Stimulated activated CD4-positive, alpha-beta T cell treated with anti-CD3 and anti-CD28 coated beads, TNF-alpha, amount 100 ng/mL, for 1 hour (primary cell): ENCODE results near the gene TMEM247.

Experiments
- DNase-seq, 3 donors: peaks; one replicate each; pipeline ENCODE4 v3.0.0-alpha.2; 2020; ENCODE audit warnings: low read depth in 3 of 3, low spot score in 1 of 3

TMEM247 gene

DNA sequence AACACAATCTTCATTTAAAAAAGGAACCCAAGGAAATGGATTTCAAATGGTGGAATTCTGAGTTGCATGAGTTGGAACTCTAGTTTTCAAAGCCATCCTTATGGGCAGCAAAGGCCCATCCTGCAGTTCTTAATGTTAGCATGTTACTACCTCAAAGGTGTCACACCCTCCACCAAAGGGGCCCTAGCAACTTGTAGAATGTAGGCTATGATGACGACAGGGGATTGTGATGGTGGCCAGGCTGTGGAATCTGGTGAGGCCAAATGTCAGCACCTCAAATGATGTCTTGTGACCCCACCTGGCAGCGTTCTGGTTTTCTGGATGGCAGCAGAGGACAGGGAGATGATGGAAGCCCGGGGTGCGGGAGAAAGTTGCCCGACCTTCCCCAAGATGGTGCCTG, at the start of gene TMEM247:
Gene TMEM247 (plus strand): TSS at position 301 of the 400 bp plus-strand sequence.
- no peak for DNase-seq

DNA sequence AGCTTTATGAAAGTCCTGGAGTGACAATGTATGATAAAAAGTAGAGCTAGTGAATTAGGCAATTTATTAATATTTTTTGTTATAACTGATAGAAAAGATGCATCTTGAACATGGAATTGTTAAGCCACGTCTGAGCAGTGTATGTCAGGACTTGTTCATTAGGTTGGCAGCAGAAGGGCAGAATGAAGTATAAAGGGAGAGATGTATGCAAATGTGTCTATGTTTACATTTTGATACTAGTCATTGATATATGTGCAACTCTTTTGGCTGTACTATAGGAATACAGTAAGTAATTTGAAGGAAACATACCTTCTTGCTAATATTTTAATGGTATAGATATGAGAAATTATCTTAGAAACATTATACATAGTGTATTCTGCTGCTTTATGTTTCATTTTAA, 49.0 kb upstream of the TMEM247 start:
- no peak for DNase-seq

DNA sequence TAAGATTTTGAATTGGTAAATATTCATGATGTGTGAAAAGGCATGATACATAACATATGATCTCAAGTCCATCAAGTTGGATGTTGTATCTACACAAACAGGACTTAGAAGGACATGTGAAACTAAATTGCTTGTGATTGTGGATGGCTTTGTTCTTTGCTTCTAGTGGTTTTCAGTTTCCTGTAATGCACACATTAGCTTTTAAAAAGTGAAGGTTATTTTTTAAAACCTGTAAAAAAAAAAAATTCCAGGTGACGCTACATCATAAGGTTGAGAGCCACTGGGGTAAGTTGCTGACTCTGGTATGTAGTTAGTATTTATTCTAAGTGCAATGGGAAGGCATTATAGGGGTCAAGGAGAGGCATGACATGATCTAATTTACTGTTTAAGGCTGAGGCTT, 48.4 kb upstream of the TMEM247 start:
- DNase-seq = no peak

DNA sequence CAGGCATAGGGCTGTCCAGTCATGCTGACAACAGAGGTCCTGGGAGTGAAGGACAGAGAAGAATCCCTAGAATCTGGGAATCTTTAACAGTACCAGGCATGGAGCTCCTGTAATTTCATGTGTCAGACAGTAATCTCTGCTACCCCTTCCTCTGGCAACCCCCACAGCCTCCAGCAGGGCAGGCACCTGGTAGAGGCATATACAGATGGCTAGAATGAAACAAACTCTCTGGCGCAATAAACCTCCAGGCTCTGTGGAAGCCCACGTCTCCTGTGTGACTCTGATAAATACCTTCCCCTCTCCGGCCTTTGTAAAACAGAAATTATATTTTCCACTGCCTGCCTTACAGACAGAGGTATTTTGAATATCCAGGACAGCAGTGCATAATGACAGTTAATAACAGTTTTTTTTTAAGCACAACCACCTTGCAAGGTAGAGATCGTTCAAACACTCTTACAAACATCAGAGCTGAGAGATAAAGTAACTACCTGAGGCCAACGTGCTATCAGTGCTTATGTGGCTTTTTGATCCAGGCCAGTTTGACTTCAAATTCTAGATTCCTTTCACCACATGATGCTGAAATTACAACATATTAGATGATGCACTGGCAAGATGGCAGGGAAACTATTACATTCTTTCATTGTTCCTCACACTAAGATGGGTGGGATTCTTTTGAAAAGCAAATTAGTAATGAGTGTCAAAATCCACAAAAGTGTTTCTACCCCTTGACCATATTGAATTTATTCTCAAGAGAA, 47.7 kb upstream of the TMEM247 start:
- no peak for DNase-seq

DNA sequence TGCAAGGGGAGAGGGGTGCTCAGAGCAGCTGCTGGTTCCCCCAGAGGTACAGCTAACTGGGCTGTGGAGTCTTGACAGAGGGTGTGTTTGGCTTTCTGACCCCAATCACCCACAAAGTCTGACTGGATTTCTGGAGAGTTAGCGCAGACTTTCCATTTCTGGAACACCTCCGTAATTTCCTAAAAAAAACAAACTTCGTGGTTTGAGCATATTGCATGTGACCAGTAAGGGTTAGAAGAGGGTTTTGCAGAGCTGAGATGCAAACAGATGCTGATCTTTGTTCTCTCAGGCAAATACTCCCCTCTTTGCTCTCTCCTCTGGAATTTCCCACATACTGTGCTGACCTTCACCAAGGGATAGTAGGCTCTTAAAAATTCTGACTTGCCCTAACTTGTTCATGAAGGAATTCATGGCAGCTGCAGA, 44.5 kb upstream of the TMEM247 start:
- DNase-seq = no peak

DNA sequence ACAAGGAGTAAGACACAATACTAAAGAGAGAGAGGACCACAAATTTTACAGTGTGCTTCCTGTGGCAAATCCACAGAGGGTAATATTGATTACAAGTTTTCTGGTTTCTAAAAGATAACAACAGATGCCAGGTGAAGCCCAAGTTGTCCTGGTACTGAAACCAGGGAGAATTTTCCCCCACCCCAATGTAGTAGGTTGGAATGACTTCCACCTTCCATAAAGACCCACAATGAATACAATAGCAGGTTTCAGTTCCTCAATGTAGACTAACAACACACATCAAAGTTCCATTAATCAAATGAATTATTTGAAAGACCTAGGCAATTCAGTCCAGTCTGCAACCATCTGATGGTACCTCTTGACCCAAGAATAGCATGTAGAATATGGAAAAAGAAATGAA, 44.0 kb upstream of the TMEM247 start:
- no peak for DNase-seq

DNA sequence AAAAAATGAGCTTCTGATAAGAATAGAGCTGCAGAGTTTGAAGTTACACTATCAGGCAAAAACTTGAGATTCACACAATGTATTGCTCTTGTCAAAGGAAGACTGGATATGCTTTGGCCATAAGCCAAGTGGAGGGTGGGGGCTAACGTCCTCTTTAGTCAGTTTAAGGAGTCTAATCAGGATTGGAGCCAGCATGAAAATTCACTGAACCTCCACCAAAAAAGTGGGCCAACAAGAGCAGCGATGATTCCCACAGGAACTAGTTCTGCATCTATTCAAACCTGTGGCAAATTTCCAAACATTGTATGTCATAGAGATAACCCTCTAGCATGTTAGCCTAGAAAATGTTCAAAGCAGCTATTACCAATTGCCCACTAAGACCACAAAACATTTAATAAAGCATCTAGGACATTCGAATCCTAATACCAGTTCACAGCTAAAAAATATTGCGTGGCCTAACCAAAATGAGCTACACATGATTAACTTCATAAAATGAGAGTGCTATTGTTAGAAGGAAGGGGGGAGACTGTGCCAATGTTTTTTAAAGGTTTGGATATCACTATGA, 43.5 kb upstream of the TMEM247 start:
- no peak for DNase-seq

DNA sequence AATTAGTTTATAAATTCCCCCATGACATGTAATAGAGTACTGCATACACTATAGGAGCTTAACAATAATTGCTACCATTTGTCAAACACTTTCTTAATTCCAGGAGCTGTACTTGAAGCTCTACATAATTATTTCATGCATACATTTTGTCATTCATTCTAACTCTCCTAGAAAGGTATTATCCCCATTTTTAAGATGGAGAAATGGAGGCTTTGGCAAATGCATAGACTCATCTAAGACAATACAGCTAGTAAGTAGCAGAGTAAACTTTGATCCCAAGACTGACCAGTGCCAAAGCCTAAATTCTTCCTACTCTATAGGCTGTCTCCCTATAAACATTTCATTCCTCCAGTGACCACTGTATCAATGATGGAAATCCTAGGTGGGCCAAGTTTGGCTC, 42.6 kb upstream of the TMEM247 start:
- DNase-seq = no peak

DNA sequence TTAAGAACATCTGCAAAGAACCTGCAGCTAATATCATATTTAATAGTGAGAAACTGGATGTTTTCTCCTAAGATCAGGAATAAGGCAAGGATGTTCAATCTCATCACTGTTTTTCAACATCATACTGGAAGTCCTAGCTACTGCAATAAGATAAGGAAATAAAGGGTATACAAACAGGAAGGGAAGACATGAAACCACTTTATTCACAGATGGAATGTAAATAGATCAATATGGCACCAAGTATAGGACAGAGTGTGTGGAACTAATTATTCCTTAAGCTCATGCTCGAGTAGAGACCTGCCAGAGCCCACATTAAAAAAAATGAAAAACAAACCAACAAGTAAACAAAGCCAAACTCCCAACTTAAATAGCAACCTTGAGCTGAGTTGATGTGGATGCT, 41.3 kb upstream of the TMEM247 start:
- DNase-seq = no peak

DNA sequence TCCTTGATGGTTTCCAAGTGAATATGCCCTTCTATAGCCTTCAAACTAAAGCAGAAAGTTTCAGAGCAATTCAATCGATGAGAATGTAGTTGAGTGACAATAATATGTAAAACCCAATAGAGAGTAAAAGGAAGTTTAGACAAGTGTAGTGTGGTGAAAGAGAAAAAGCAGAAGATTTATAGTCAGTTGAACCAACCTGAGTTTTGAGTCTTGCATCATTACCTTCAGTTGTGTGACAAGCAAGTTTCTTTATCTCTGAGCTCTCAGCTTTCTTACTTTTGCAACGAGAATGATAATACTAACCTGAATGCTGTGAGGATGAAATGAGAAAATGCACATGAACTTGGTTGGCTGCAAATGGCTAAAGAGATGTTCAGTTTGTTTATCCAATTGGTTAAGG, 40.6 kb upstream of the TMEM247 start:
- no peak for DNase-seq

DNA sequence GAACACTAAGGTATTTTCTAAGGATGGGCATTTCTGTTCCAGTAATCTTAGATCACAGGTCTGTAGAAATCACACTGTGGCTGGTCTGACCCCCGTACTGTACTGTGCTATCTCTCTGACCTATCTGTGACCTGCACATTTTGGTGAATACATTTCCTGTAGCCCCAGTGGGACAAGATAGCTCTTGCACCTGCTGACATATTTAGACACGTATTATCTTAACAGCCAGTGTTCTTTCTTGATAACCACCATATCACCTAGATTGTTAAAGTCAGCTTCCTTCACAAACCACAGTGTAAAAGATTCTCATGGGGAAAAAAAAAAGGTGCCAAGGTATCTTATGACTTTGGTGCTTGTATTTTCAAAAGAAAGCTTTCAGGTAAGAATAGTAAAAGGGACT, 39.8 kb upstream of the TMEM247 start:
- DNase-seq = no peak

DNA sequence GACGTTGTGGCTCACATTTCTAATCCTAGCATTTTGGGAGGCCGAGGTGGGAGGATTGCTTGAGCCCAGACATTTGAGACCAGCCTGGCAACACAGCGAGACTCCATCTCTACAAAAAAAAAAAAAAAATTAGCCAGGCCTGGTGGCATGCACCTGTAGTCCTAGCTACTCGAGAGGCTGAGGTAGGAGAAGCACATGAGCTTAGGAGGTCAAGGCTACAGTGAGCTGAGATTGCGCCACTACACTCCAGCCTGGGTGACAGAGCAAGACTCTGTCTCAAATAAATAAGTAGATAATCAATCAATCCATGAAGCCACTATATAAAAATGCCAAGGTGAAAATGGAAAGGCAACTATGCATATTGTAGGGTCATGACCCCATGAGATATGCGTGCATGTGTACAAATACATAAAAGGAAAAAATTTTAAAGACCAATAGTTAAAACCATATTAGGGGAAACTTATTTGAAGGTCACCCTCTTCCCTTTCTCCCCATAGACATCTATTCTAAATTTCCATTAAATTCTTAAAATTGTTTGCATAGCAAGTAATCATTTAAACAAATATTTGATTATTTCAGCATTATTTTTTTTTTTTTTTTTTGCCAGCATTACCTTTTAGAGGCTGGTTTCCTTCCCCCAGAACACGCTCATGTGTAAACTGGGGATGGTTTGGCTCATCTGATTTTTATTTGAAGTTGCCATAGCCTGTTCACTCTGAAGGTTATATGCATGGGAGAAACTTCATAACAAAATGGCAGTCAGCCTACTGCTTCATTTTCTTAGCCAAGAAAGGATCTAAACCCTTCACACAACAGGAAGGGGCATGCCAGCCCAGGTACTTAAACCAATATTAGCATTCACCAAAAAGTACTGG, 37.3 kb upstream of the TMEM247 start:
- DNase-seq = no peak

DNA sequence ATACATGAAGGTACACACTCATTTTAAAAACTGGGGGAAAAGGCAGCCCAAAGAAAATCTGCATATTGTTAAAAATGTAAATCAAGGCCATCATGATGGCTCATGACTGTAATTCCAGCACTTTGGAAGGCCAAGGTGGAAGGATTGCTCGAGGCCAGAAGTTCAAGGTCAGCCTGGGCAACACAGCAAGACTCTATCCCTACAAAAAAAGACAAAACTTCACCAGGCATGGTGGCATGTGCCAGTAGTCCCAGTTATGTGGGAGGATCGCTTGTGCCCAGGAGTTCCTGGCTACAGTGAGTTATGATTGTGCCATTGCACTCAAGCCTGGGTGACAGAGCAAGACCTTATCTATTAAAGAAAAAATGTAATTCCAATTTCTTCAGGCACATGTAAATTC, 34.6 kb upstream of the TMEM247 start:
- no peak for DNase-seq

DNA sequence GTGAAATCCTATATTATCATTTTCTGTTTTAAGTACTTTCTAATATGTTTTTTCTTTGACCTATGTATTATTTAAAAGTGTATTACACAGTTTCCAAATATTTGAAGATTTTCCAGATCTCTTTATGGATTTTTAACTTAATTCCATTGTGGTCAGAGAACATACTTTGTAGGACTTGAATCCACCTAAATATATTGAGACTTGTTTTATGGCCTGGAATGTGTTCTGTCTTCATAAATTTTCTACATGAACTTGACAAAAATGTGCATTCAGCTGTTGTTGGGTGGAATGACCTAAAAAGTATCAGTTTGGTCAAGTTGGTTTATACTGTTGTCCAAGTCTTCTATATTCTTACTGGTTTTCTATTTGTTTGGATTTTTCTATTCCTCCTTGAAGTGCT, 33.8 kb upstream of the TMEM247 start:
- no peak for DNase-seq

DNA sequence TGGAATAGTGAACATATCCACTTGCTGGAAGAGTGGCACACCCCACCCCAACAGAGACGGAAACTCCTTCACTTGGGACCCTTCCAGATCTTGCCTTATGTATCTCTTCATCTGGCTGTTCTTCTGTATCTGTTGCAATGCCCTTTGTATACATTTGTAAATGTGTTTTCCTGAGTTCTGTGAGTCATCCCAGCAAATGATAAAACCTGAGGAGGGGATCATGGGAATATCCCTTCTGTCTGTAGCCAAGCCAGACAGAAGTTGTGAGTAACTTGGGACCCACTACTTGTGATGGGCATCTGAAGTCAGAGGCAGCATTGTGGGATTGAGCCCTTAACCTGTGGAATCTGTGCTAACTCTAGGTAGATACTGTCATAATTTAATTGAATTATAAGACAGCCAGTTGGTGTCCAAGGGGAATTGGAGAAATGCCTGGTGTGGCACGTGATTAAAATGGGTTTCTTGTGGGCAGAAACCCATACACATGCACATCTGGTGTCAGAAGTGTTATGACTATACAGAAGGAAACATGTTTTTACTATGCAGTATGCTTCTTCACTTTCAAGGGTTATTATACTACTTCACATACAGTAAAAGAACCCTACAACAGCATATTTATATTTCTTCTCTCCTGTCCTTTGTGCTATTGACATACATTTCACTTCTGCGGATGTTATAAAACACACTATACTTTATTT, 32.3 kb upstream of the TMEM247 start:
- DNase-seq = no peak

DNA sequence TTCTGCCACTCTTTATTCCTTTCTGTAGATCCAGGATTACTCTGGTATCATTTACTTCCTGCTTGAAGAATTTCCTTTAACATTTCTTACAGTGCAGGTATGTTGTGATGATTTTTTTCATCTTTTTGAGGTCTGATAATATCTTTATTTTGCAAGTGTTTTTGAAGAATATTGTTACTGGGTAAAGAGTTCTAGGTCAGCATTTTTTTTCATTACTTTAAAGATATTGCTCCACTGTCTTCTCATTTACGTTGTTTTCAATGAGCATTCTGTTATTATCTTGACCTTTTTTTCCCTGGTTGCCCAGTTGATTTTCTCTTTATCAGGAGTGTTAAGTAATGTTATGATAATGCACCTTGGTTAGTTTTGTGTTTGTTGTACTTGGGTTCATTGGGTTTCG, 31.7 kb upstream of the TMEM247 start:
- no peak for DNase-seq

DNA sequence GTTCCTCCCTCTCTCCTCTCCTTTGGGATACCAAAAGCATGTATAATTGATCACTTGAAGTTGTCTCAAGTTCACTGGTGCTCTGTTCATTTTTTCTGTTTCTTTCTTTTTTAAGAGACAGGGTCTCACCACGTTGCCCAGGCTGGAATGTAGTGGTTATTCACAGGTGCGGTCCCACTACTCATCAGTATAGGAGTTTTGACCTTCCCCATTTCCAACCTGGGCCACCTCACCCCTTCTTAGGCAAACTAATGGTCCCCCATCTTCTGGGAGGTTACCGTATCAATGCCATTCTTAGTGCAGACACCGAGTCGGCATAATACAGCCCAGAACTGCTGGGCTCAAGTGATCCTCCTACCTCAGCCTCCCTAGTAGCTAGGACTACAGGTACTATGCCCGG, 31.3 kb upstream of the TMEM247 start:
- DNase-seq = no peak

DNA sequence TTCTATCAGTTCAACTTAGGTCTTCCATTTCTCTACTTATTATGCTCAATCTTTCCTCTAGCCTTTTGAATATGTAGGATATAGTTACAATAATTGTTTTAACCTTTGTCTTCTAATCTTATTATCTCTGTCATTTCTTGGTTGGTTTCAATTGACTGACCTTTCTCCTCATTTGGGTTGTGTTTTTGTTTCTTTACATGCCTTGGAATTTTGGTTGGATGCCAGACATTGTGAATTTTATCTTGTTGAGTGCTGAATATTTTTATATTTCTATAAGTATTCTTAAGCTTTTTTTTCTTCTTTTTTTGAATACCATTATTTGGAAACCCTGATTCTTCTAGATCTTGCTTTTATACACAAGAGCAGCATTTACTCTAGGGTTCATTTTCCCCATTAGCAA, 30.7 kb upstream of the TMEM247 start:
- DNase-seq = no peak

DNA sequence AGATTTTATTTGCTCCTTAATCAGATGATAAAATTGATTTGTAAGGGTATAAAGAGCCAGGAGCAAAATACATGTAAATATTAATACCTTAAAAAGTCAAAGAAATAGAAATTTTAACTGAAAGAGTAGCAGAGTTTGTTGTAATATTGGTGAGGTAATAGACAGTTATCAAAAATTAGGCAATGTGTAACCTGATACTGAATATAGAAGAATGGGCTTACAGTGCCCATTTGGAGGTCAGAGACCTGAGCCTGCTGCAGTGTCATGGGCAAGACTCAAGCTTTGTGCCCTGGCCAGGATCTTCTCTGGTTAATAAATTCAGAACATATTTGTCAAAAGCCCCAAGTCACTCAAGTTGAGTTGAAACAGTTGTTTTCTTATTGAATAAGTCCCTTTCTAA, 29.7 kb upstream of the TMEM247 start:
- DNase-seq = no peak

DNA sequence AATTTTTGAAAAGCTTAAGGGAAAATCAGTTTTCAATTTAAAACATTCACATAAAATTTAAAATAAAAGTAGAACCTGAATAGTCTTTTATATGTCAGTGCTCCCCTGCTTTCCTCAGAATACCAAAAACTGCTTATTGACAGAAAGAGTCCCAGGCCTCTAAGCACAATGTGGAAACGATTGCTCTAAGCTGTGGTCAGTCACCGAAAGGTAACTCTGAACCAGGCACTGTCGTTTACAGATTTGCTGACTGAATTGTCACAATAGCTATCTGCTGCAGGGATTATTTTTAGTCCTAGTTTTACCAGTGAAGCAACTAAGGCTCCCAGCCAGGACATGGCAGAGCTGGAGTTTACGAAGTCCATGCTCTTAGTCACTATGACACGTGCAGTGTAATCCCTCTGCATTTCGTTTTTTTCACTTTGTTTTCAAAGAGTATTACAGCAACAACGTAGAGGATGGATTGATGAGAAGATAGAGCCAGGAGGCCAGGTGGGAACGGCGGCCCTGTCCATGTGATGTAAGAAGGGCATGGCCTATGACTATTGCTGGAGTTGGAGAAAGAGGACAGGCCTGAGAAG, 28.1 kb upstream of the TMEM247 start:
- DNase-seq = no peak

DNA sequence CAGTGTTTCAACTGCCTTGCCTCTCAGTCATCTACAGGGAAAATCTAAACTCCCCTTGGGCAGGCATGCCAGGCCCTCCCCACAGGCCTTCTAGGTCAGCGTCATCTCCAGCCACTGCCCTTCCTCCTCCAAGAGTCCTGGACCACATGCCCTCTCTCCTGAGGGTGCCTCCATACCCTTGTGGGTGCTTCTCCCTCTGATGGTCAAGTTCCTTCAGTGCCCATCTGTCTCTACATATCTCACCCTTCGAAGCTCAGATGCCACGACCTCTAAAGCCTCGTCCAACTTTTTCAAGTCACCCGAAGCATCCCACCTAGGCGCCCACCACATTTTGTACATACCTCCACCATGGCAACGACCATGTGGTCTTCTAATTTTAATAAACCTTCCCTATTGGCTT, 22.6 kb upstream of the TMEM247 start:
- DNase-seq = no peak
